IgD-negative memory B cell (primary cell): ENCODE results near the gene SORL1. TPM values are rescaled to one million over a fixed set of nuclear protein-coding genes. Genes with fewer than 3 reads are reported as not detected.
A peak's percentile ranks its signal among the peaks of the same experiment; 100 is the strongest.

ENCODE experiments used
- H3K27ac Mint-ChIP-seq, 3 donors: one replicate each; pipeline ENCODE4 v1.8.0; 2020 to 2022; ENCODE audit warnings: mild to moderate bottlenecking in 3 of 3, mixed read lengths in 3 of 3, moderate library complexity in 1 of 3
- H3K27me3 Mint-ChIP-seq: one replicate; pipeline ENCODE4 v1.8.0; 2021; ENCODE audit warnings: mixed read lengths
- H3K36me3 Mint-ChIP-seq: one replicate; pipeline ENCODE4 v1.8.0; 2020; ENCODE audit warnings: mild to moderate bottlenecking, mixed read lengths
- H3K4me1 Mint-ChIP-seq, 3 donors: one replicate each; pipeline ENCODE4 v1.8.0; 2020 to 2022; ENCODE audit warnings: mixed read lengths in 3 of 3, mild to moderate bottlenecking in 1 of 3
- H3K4me3 Mint-ChIP-seq, 4 donors: one replicate each; pipeline ENCODE4 v1.8.0; 2020 to 2022; ENCODE audit warnings: mild to moderate bottlenecking in 4 of 4, mixed read lengths in 4 of 4, moderate library complexity in 3 of 4
- H3K9me3 Mint-ChIP-seq, 3 donors: one replicate each; pipeline ENCODE4 v1.8.0; 2020 to 2021; ENCODE audit warnings: mixed read lengths in 3 of 3, mild to moderate bottlenecking in 1 of 3
- polyA plus RNA-seq: library from polyadenylated mRNA; unstranded; fragments of 300-500 nt; fragmentation: Illumina TruSeq; gene quantifications from one replicate; pipeline ENCODE4 v1.2.3, GENCODE V29; 2021

SORL1 gene
- polyA plus RNA-seq, 1 donor from 2014 or later = 25.8 TPM

GRCh38 chr11:121525376-121525775, 73.3 kb downstream of the SORL1 start:
- Mint-ChIP-seq H3K27ac (no peak overlapping the region), H3K36me3 (peaks cover 2% of the 10 kb centered on the region), H3K4me1 (peaks cover 5 to 8% (median 6%) of the 10 kb centered on the region in 3 donors), H3K27me3 (no peaks in the 10 kb centered on the region), H3K9me3 (peaks cover 0 to 12% (median 11%) of the 10 kb centered on the region in 3 donors), H3K4me3 (no peak overlapping the region)

GRCh38 chr11:121530257-121530656, 78.1 kb downstream of the SORL1 start:
- Mint-ChIP-seq H3K9me3 (peaks cover 5 to 17% (median 15%) of the 10 kb centered on the region in 3 donors), H3K36me3 (peaks cover 5% of the 10 kb centered on the region), H3K27ac (no peak overlapping the region), H3K4me1 (peaks cover 0 to 2% (median 0%) of the 10 kb centered on the region in 3 donors), H3K4me3 (peak overlapping the region in 1 of 4 donors; percentile 23), H3K27me3 (no peaks in the 10 kb centered on the region)

GRCh38 chr11:121533601-121534000, 81.5 kb downstream of the SORL1 start:
- Mint-ChIP-seq H3K36me3 (peaks cover 3% of the 10 kb centered on the region), H3K4me1 (peaks cover 8 to 12% (median 9%) of the 10 kb centered on the region in 3 donors), H3K27ac (no peak overlapping the region), H3K27me3 (no peaks in the 10 kb centered on the region), H3K4me3 (no peak overlapping the region), H3K9me3 (peaks cover 5 to 12% (median 12%) of the 10 kb centered on the region in 3 donors)

- H3K36me3 Mint-ChIP-seq = peaks cover 3% of the 10 kb centered on the region
- H3K4me1 Mint-ChIP-seq = peaks cover 8 to 15% (median 12%) of the 10 kb centered on the region in 3 donors
- H3K4me3 Mint-ChIP-seq = no peak overlapping the region
- peaks cover 5 to 12% (median 12%) of the 10 kb centered on the region in 3 donors for H3K9me3 Mint-ChIP-seq
- no peaks in the 10 kb centered on the region for H3K27me3 Mint-ChIP-seq
- H3K27ac Mint-ChIP-seq = no peak overlapping the region
These were observed 82.3 kb downstream of the SORL1 start for GRCh38 chr11:121534131-121535093.

- peaks cover 1% of the 10 kb centered on the region for H3K27me3 Mint-ChIP-seq
- peaks cover 5 to 10% (median 9%) of the 10 kb centered on the region in 3 donors for H3K9me3 Mint-ChIP-seq
- peaks cover 3% of the 10 kb centered on the region for H3K36me3 Mint-ChIP-seq
- H3K27ac Mint-ChIP-seq = no peak overlapping the region
- H3K4me3 Mint-ChIP-seq = no peak overlapping the region
- peaks cover 8 to 15% (median 12%) of the 10 kb centered on the region in 3 donors for H3K4me1 Mint-ChIP-seq
These were observed 83.1 kb downstream of the SORL1 start for GRCh38 chr11:121535129-121535796.

- peaks cover 3% of the 10 kb centered on the region for H3K36me3 Mint-ChIP-seq
- H3K4me1 Mint-ChIP-seq = peaks cover 8 to 15% (median 12%) of the 10 kb centered on the region in 3 donors
- H3K27me3 Mint-ChIP-seq = peaks cover 1% of the 10 kb centered on the region
- H3K4me3 Mint-ChIP-seq = no peak overlapping the region
- no peak overlapping the region for H3K27ac Mint-ChIP-seq
- peaks cover 3 to 5% (median 4%) of the 10 kb centered on the region in 3 donors for H3K9me3 Mint-ChIP-seq
These were observed 84.0 kb downstream of the SORL1 start for GRCh38 chr11:121536126-121536525.

- peak overlapping the region in 1 of 4 donors; percentile 24 for H3K4me3 Mint-ChIP-seq
- H3K27ac Mint-ChIP-seq = no peak overlapping the region
- peaks cover 1% of the 10 kb centered on the region for H3K27me3 Mint-ChIP-seq
- H3K4me1 Mint-ChIP-seq = peaks cover 8 to 15% (median 13%) of the 10 kb centered on the region in 3 donors
- H3K9me3 Mint-ChIP-seq = no peaks in the 10 kb centered on the region
- no peaks in the 10 kb centered on the region for H3K36me3 Mint-ChIP-seq
These were observed 85.9 kb downstream of the SORL1 start for GRCh38 chr11:121538054-121538453.

- Mint-ChIP-seq H3K9me3 (no peaks in the 10 kb centered on the region), H3K27ac (no peak overlapping the region), H3K4me1 (peaks cover 12 to 17% (median 13%) of the 10 kb centered on the region in 3 donors), H3K4me3 (peak overlapping the region in 1 of 4 donors; percentile 47), H3K36me3 (no peaks in the 10 kb centered on the region), H3K27me3 (peaks cover 1% of the 10 kb centered on the region)
These were observed 86.9 kb downstream of the SORL1 start for GRCh38 chr11:121539000-121539399.

- Mint-ChIP-seq H3K27ac (no peak overlapping the region), H3K9me3 (no peaks in the 10 kb centered on the region), H3K27me3 (peaks cover 1% of the 10 kb centered on the region), H3K4me1 (peaks cover 17 to 24% (median 17%) of the 10 kb centered on the region in 3 donors), H3K4me3 (no peak overlapping the region), H3K36me3 (no peaks in the 10 kb centered on the region)
These were observed 88.5 kb downstream of the SORL1 start for GRCh38 chr11:121540627-121541026.

- Mint-ChIP-seq H3K4me3 (peak overlapping the region in 1 of 4 donors; percentile 3), H3K36me3 (no peaks in the 10 kb centered on the region), H3K4me1 (peaks cover 8 to 13% (median 9%) of the 10 kb centered on the region in 3 donors), H3K9me3 (no peaks in the 10 kb centered on the region), H3K27me3 (peaks cover 1% of the 10 kb centered on the region), H3K27ac (no peak overlapping the region)
These were observed 91.8 kb downstream of the SORL1 start for GRCh38 chr11:121543836-121544380.

GRCh38 chr11:121544956-121545355, 92.8 kb downstream of the SORL1 start:
- no peak overlapping the region for H3K27ac Mint-ChIP-seq
- H3K4me1 Mint-ChIP-seq = peaks cover 5 to 11% (median 9%) of the 10 kb centered on the region in 3 donors
- H3K36me3 Mint-ChIP-seq = no peaks in the 10 kb centered on the region
- H3K27me3 Mint-ChIP-seq = peaks cover 1% of the 10 kb centered on the region
- no peak overlapping the region for H3K4me3 Mint-ChIP-seq
- no peaks in the 10 kb centered on the region for H3K9me3 Mint-ChIP-seq

- no peak overlapping the region for H3K27ac Mint-ChIP-seq
These were observed 95.5 kb downstream of the SORL1 start for GRCh38 chr11:121547574-121547973.

GRCh38 chr11:121550247-121551030, 98.3 kb downstream of the SORL1 start:
- peak overlapping the region in 1 of 3 donors; percentile 51 for H3K27ac Mint-ChIP-seq
- no peaks in the 10 kb centered on the region for H3K27me3 Mint-ChIP-seq
- H3K4me3 Mint-ChIP-seq = no peak overlapping the region

More at GRCh38 chr11:121547574-121547973, 95.5 kb downstream of the SORL1 start:
- Mint-ChIP-seq H3K36me3 (no peaks in the 10 kb centered on the region), H3K27me3 (no peaks in the 10 kb centered on the region), H3K9me3 (no peaks in the 10 kb centered on the region), H3K4me1 (peaks cover 4 to 12% (median 9%) of the 10 kb centered on the region in 3 donors), H3K4me3 (no peak overlapping the region)

GRCh38 chr11:121551463-121551862, 99.3 kb downstream of the SORL1 start:
- Mint-ChIP-seq H3K9me3 (no peaks in the 10 kb centered on the region), H3K27ac (no peak overlapping the region), H3K36me3 (no peaks in the 10 kb centered on the region), H3K27me3 (no peaks in the 10 kb centered on the region), H3K4me3 (no peak overlapping the region), H3K4me1 (peaks cover 0 to 1% (median 0%) of the 10 kb centered on the region in 3 donors)

More at GRCh38 chr11:121550247-121551030, 98.3 kb downstream of the SORL1 start:
- H3K36me3 Mint-ChIP-seq = no peaks in the 10 kb centered on the region
- H3K4me1 Mint-ChIP-seq = peaks cover 0 to 1% (median 0%) of the 10 kb centered on the region in 3 donors
- no peaks in the 10 kb centered on the region for H3K9me3 Mint-ChIP-seq
